GM12892 (cell line): Measurements from ENCODE around the gene SLC44A3.

ENCODE experiments used
- POLR2A ChIP-seq: IDR thresholded peaks from 2 replicates; pipeline ENCODE4 v1.6.1; 2011; ENCODE audit warnings: low read depth, low read length, control low read depth
- POLR2AphosphoS5 ChIP-seq: IDR thresholded peaks from 2 replicates; pipeline ENCODE4 v1.6.1; 2011; ENCODE audit warnings: low read depth, low read length, control low read depth
- TAF1 ChIP-seq: IDR thresholded peaks from 2 replicates; pipeline ENCODE4 v1.6.1; 2011; ENCODE audit warnings: low read depth, mild to moderate bottlenecking, control low read depth, low read length, borderline replicate concordance

- no peak for TF ChIP-seq POLR2AphosphoS5
- TF ChIP-seq POLR2A: no peak
- TF ChIP-seq TAF1: no peak
Observed at GRCh38 chr1:94793296-94793656, 26.9 kb upstream of the SLC44A3 start.
